Measurements from ENCODE around the gene PELI2.

- TF ChIP-seq CTCF (conservative IDR thresholded peaks at IDR 0.05) (no peak), EZH2 (IDR thresholded peaks at IDR 0.05; ENCODE audit: low read depth) (no peak)
Measured at GRCh38 chr14:56107615-56108014, 10.6 kb upstream of the PELI2 start.

Data from PC-9 (cell line).